Activated CD8-positive, alpha-beta memory T cell treated with anti-CD3 and anti-CD28 coated beads, Interleukin-2, amount 50 U/mL, for 1 hour (primary cell): ENCODE results near the gene MMP25.
"Not testable (repeated sequence)": the region's sequence is repeated elsewhere in the genome, so short reads cannot be mapped to it uniquely, and the experiment has no call there.

Experiments
- DNase-seq: peaks from one replicate; pipeline ENCODE4 v3.0.0-alpha.2; 2020; ENCODE audit errors: extremely low read depth

The MMP25 gene

GRCh38 chr16:3073448-3073847 lies 27.1 kb downstream of the MMP25 start:
- DNase-seq = no peak

- no peak for DNase-seq
Measured at GRCh38 chr16:3074860-3075522, 28.6 kb downstream of the MMP25 start.

GRCh38 chr16:3075523-3075915 lies 29.2 kb downstream of the MMP25 start:
- DNase-seq = no peak

- DNase-seq = not testable (repeated sequence)
Measured at GRCh38 chr16:3075946-3076345, 29.6 kb downstream of the MMP25 start.

- DNase-seq = no peak
Measured at GRCh38 chr16:3076577-3076976, 30.2 kb downstream of the MMP25 start.

- DNase-seq = no peak
Measured at GRCh38 chr16:3080024-3080423, 33.7 kb downstream of the MMP25 start.

GRCh38 chr16:3081957-3082356 lies 35.6 kb downstream of the MMP25 start:
- not testable (repeated sequence) for DNase-seq

- not testable (repeated sequence) for DNase-seq
Measured at GRCh38 chr16:3083408-3083807, 37.0 kb downstream of the MMP25 start.

GRCh38 chr16:3084491-3084890 lies 38.1 kb downstream of the MMP25 start:
- DNase-seq = no peak

- no peak for DNase-seq
Measured at GRCh38 chr16:3084969-3085670, 38.8 kb downstream of the MMP25 start.

GRCh38 chr16:3085868-3086595 lies 39.7 kb downstream of the MMP25 start:
- DNase-seq = no peak

- DNase-seq = no peak
Measured at GRCh38 chr16:3086596-3087242, 40.4 kb downstream of the MMP25 start.

GRCh38 chr16:3087243-3088235 lies 41.2 kb downstream of the MMP25 start:
- no peak for DNase-seq

- DNase-seq = no peak
Measured at GRCh38 chr16:3088450-3088849, 42.1 kb downstream of the MMP25 start.

- no peak for DNase-seq
Measured at GRCh38 chr16:3088925-3089716, 42.8 kb downstream of the MMP25 start.

GRCh38 chr16:3089717-3090592 lies 43.6 kb downstream of the MMP25 start:
- no peak for DNase-seq

GRCh38 chr16:3091551-3091950 lies 45.2 kb downstream of the MMP25 start:
- no peak for DNase-seq

GRCh38 chr16:3092501-3092941 lies 46.2 kb downstream of the MMP25 start:
- DNase-seq = no peak
